Epithelial cell of esophagus (primary cell): ENCODE data around the gene INPP4A.

ENCODE experiments used
- DNase-seq: peaks from one replicate; pipeline ENCODE4 v3.0.0; 2010; ENCODE audit warnings: low read depth
- H3K4me3 ChIP-seq: 2 replicates; pipeline ENCODE4 v1.5.1; 2011; ENCODE audit warnings: mild to moderate bottlenecking, low read length, control low read depth
- TF ChIP-seq, protein P1 (sequence below): IDR thresholded peaks from 2 replicates; pipeline ENCODE4 v1.5.1; 2011; ENCODE audit warnings: low read depth, mild to moderate bottlenecking, low read length, control low read depth, inconsistent platforms; ENCODE audit not compliant: insufficient read depth; ENCODE audit errors: missing control alignments

INPP4A gene

DNA sequence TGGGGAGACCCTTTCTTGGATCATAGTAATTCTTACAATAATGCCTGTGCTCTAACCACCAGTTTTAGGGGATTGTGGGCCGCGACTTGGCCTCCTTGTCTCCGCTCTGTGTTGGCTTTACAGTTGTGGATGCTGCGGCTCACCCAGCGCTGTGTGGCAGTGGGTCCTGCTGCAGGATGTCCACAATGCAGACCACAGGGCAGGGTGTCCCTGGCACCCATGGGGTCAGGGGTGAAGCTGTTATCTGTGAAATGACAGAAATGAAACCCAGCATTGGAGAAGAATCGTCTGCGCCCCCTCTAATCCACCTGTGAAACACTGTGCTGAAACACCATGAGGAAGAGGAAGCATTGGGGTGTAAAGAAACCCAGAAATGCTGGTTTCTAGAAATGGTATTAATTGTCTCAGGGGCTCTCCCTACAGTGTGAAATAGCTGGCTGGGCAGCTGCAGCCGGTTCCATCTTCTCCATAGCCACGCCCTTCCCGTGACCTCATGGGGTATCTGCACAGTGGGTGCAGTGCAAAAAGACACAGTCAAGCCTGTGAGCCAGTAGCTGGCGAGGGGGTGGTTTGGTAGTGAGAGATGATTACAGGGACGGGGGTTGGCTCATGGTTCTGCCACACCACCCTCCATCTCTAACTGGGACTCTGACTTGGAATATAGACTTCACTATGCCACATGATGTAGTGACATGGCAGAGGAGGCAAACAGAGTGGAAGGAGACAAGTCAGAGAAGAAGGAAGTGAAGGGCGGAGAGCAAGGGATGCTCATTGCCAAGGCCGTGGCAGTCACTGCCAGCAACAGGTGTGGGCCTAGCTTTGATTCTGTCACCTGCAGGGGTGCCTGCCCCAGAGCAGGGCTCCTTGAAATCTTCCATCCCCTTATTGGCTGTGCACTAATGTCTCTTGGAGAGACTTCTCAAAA lies 16.2 kb downstream of the INPP4A start:
- DNase-seq = no peak
- TF ChIP-seq, protein P1, sequence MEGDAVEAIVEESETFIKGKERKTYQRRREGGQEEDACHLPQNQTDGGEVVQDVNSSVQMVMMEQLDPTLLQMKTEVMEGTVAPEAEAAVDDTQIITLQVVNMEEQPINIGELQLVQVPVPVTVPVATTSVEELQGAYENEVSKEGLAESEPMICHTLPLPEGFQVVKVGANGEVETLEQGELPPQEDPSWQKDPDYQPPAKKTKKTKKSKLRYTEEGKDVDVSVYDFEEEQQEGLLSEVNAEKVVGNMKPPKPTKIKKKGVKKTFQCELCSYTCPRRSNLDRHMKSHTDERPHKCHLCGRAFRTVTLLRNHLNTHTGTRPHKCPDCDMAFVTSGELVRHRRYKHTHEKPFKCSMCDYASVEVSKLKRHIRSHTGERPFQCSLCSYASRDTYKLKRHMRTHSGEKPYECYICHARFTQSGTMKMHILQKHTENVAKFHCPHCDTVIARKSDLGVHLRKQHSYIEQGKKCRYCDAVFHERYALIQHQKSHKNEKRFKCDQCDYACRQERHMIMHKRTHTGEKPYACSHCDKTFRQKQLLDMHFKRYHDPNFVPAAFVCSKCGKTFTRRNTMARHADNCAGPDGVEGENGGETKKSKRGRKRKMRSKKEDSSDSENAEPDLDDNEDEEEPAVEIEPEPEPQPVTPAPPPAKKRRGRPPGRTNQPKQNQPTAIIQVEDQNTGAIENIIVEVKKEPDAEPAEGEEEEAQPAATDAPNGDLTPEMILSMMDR = no peak
- no peak overlapping the region for H3K4me3 ChIP-seq

DNA sequence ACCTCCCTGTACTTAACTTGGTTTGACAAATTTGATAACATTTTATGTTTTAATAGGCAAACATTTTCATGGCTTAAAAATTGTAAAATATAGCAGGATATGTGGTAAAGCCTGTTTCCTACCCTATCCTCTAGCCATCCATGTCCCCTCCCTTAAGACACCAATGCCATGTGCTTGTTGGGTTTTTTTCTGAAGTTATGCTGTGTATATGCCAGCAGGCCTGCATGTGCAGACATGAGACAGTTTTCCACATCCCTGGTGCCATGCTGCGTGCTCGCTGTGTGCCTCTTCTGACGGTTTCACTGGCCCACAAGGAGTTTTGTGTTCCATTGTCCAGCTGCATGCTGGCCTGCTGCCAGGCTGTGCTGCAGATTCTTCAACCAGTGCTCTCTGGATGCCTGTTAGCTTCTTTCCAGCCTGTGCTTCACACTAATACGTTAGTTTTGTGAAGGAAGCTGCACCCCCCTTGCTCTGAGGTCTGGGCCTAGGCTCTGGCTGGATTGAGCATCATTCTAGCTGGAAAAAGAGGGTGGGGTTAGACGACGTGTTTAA lies 16.9 kb downstream of the INPP4A start:
- no peak for DNase-seq

GRCh38 chr2:98463081-98463481 lies 18.4 kb downstream of the INPP4A start:
- DNase-seq = no peak
- H3K4me3 ChIP-seq = no peak overlapping the region
- TF ChIP-seq, protein P1 = no peak

More for the DNA sequence above, 16.9 kb downstream of the INPP4A start:
- TF ChIP-seq, protein P1 = no peak
- no peak overlapping the region for H3K4me3 ChIP-seq

DNA sequence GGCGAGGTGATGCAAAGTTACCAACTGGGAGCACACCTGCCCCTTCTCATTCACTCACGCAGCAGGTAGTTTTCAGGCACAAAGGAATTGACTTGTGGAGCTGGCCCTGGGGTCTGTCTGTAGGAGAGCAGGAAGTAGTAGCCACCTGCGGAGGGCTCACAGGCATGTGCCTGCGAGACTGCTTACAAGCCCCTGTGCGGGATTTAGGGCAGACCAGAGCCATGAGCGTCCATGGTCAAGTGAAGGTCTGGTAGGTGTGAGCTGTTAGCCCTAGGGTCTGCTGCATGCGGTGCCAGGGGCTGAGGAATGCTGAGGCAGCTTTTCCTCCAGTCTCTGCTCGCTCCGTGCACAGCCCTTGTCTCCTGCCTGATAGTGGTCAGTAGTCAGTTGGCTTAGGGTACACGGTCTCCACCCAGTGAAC lies 18.9 kb downstream of the INPP4A start:
- no peak for DNase-seq
- no peak overlapping the region for H3K4me3 ChIP-seq
- TF ChIP-seq, protein P1 = no peak

DNA sequence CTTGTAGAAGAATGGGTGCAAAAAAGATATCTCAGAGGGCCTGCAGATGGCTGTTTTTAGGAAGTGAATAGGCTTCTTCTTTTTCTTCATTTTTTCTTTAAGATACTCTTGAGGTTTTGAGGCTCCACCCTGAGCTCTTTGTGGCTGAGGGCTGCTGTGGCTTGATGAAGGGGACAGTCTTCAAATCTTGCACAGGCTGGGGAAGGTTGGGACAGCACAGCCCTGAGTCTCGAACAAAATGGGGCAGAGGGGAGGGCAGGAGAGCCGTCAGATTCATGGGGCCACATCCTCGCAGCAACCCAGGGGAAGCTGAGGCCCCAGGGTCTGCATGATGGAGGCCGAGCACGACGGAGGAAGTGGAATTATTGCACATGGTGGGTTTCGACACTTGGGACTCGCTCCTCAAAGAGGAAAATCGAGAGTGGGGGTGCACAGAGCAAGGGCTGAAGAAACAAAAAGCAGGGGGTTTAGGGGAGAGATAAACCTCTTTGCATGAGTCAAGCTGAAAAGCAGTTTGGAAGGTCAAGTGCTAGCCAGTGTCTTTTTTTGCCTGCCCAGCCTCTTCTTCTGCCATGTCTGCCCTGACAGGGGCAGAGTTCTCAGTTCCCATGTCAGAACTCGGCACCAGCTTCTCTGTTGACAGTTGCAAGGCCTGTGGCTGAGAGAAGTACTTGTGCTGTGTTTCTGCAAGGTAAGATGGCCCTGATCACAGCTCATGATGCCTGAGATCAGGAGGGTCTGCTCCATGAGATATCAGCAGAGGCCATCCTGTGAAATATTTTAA lies 19.5 kb downstream of the INPP4A start:
- no peak overlapping the region for H3K4me3 ChIP-seq
- TF ChIP-seq, protein P1 = no peak
- DNase-seq = no peak

- no peak overlapping the region for H3K4me3 ChIP-seq
- TF ChIP-seq, protein P1 = no peak
Measured at GRCh38 chr2:98464772-98465310, 20.2 kb downstream of the INPP4A start.

More at GRCh38 chr2:98464772-98465310, 20.2 kb downstream of the INPP4A start:
- no peak for DNase-seq
